ENCODE measurements around the gene SDK1.

SDK1 gene

GRCh38 chr7:3549601-3550000, 248.5 kb downstream of the SDK1 start:
- TF ChIP-seq CTCF (IDR thresholded peaks at IDR 0.05; ENCODE audit: low read depth, low read length, poor library complexity, severe bottlenecking) (no peak), EZH2phosphoT487 (IDR thresholded peaks at IDR 0.05; ENCODE audit: borderline replicate concordance, low read length) (no peak)
- H3K4me2 ChIP-seq (ENCODE audit: low read length): no peak overlapping the region
- H3F3A ChIP-seq (ENCODE audit: control insufficient read depth, insufficient read depth): no peaks in the 10 kb centered on the region
- peaks cover 5% of the 10 kb centered on the region; the same call in 1 of the 2 replicates for H3K27me3 ChIP-seq (ENCODE audit: control insufficient read depth, low read length)
- no peaks in the 10 kb centered on the region for H3K9me2 ChIP-seq (replicated peaks; ENCODE audit: control insufficient read depth, low read length)
- no peaks in the 10 kb centered on the region for H3K79me2 ChIP-seq (ENCODE audit: control insufficient read depth, low read length)
- H3K9me3 ChIP-seq (ENCODE audit: control insufficient read depth, insufficient read depth, low read length): no peaks in the 10 kb centered on the region
- no peaks in the 10 kb centered on the region for H3K4me1 ChIP-seq (ENCODE audit: control insufficient read depth, low read length)
- no peaks in the 10 kb centered on the region for H3K36me3 ChIP-seq (ENCODE audit: control insufficient read depth, low read length)
- H3K27ac ChIP-seq (ENCODE audit: low read depth, low read length): no peak overlapping the region
- H4K20me1 ChIP-seq (ENCODE audit: control insufficient read depth, insufficient read depth, low read depth, low read length): no peaks in the 10 kb centered on the region
- H3K4me3 ChIP-seq (ENCODE audit: low read length): no peak overlapping the region

GRCh38 chr7:3551536-3551935, 250.5 kb downstream of the SDK1 start:
- Histone ChIP-seq H4K20me1 (ENCODE audit: control insufficient read depth, insufficient read depth, low read depth, low read length) (no peaks in the 10 kb centered on the region), H3K9me3 (ENCODE audit: control insufficient read depth, insufficient read depth, low read length) (no peaks in the 10 kb centered on the region), H3K27ac (ENCODE audit: low read depth, low read length) (no peak overlapping the region), H3K9me2 (replicated peaks; ENCODE audit: control insufficient read depth, low read length) (no peaks in the 10 kb centered on the region), H3K4me3 (ENCODE audit: low read length) (no peak overlapping the region), H3K36me3 (ENCODE audit: control insufficient read depth, low read length) (no peaks in the 10 kb centered on the region), H3K4me2 (ENCODE audit: low read length) (no peak overlapping the region), H3K4me1 (ENCODE audit: control insufficient read depth, low read length) (no peaks in the 10 kb centered on the region), H3F3A (ENCODE audit: control insufficient read depth, insufficient read depth) (no peaks in the 10 kb centered on the region), H3K27me3 (ENCODE audit: control insufficient read depth, low read length) (peaks cover 5% of the 10 kb centered on the region; the same call in 1 of the 2 replicates), H3K79me2 (ENCODE audit: control insufficient read depth, low read length) (no peaks in the 10 kb centered on the region)
- TF ChIP-seq CTCF (IDR thresholded peaks at IDR 0.05; ENCODE audit: low read depth, low read length, poor library complexity, severe bottlenecking) (no peak), EZH2phosphoT487 (IDR thresholded peaks at IDR 0.05; ENCODE audit: borderline replicate concordance, low read length) (no peak)

- no peaks in the 10 kb centered on the region for H3K9me3 ChIP-seq (ENCODE audit: control insufficient read depth, insufficient read depth, low read length)
- H3K36me3 ChIP-seq (ENCODE audit: control insufficient read depth, low read length): no peaks in the 10 kb centered on the region
- H3K27me3 ChIP-seq (ENCODE audit: control insufficient read depth, low read length): peaks cover 4% of the 10 kb centered on the region; the same call in 1 of the 2 replicates
- H3K9me2 ChIP-seq (replicated peaks; ENCODE audit: control insufficient read depth, low read length): no peaks in the 10 kb centered on the region
- no peaks in the 10 kb centered on the region for H3K79me2 ChIP-seq (ENCODE audit: control insufficient read depth, low read length)
- no peaks in the 10 kb centered on the region for H4K20me1 ChIP-seq (ENCODE audit: control insufficient read depth, insufficient read depth, low read depth, low read length)
- no peak overlapping the region for H3K27ac ChIP-seq (ENCODE audit: low read depth, low read length)
- H3K4me3 ChIP-seq (ENCODE audit: low read length): no peak overlapping the region
- H3F3A ChIP-seq (ENCODE audit: control insufficient read depth, insufficient read depth): no peaks in the 10 kb centered on the region
- H3K4me2 ChIP-seq (ENCODE audit: low read length): no peak overlapping the region
- no peak for TF ChIP-seq EZH2phosphoT487 (IDR thresholded peaks at IDR 0.05; ENCODE audit: borderline replicate concordance, low read length)
- TF ChIP-seq CTCF (IDR thresholded peaks at IDR 0.05; ENCODE audit: low read depth, low read length, poor library complexity, severe bottlenecking): no peak
- H3K4me1 ChIP-seq (ENCODE audit: control insufficient read depth, low read length): no peaks in the 10 kb centered on the region
These were observed 251.4 kb downstream of the SDK1 start for GRCh38 chr7:3552499-3552898.

Measured in DOHH2 (cell line).